ENCODE data around the gene RAI14.

The RAI14 gene

DNA sequence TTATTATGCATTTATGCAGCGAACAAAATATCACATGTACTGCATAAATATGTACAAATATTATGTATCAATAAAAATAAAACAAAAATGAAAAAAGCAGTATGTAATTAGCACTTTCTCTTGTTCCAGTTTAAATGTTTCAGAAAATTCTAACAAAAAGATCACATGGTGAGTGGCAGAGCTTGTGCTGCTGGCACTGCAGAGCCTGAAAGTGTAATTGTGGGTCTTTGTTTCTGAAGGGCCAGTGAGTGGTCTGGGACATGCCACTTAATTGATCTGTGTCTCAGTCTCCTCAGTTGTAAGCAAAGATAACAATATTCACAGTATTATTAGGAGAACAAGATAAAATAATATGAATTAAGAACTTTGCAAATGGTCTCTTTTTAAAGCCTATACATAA lies 39.5 kb upstream of the RAI14 start:
- DNase-seq (ENCODE audit: low spot score), result no peak
- TF ChIP-seq, protein P1, sequence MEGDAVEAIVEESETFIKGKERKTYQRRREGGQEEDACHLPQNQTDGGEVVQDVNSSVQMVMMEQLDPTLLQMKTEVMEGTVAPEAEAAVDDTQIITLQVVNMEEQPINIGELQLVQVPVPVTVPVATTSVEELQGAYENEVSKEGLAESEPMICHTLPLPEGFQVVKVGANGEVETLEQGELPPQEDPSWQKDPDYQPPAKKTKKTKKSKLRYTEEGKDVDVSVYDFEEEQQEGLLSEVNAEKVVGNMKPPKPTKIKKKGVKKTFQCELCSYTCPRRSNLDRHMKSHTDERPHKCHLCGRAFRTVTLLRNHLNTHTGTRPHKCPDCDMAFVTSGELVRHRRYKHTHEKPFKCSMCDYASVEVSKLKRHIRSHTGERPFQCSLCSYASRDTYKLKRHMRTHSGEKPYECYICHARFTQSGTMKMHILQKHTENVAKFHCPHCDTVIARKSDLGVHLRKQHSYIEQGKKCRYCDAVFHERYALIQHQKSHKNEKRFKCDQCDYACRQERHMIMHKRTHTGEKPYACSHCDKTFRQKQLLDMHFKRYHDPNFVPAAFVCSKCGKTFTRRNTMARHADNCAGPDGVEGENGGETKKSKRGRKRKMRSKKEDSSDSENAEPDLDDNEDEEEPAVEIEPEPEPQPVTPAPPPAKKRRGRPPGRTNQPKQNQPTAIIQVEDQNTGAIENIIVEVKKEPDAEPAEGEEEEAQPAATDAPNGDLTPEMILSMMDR (IDR thresholded peaks at IDR 0.05), result no peak
- Histone ChIP-seq H3K4me3 (no peak overlapping the region), H3K27ac (no peak overlapping the region)

DNA sequence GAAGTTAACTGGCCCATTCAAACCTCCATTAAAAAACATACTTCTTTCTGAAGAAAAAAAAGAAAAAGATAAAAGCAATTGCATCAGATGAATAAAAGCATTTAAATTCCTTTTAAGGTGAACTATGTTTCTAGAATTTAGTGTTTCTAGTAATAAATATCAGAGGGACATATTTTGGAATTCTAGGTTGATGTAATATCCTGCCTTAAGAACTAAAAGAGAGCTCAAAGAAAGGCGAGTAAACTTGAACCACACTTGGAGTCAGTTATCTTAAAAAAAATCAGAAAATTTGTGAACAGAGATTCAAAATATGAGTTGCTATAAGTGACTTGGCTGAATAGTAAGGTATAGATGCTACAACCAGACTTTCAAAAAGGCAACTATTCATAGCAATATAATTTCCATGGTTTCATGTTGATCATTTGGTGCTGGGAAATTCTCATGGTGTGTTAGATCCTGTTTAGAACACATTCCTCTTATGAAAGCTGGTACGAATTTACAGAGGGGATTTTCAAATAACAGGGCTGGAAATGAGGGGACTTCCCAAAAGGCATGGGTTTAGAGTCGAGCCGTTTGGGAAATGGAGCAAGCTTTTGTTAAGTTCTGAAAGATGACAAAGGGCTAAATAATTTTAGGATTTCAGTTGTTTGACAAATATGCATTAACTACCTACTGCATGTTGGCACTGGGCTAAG lies 37.6 kb upstream of the RAI14 start:
- no peak overlapping the region for H3K27ac ChIP-seq
- H3K4me3 ChIP-seq, result no peak overlapping the region
- TF ChIP-seq, protein P1 (IDR thresholded peaks at IDR 0.05), result no peak
- no peak for DNase-seq (ENCODE audit: low spot score)

DNA sequence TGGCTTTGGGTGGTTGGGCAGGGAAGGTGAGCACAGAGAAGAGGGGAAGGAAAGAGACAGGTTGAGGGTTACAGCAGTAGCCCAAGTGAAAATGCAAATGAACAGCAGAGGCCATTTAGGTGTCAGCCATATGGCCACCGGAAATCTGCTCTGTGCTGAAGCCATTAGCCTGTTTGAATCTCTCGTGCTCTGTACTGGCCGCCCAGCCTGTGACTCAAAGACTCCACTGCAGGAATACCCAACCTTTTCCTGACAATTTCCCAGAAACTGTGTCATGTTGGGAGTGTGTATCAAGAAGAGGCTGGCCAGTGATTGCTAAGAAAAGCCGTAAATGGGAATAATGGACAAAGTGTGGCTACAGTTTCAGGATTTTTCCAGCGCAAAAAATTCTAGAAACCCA lies 35.9 kb upstream of the RAI14 start:
- H3K27ac ChIP-seq, result no peak overlapping the region
- DNase-seq (ENCODE audit: low spot score), result no peak
- H3K4me3 ChIP-seq, result no peak overlapping the region
- TF ChIP-seq, protein P1 (IDR thresholded peaks at IDR 0.05), result no peak

DNA sequence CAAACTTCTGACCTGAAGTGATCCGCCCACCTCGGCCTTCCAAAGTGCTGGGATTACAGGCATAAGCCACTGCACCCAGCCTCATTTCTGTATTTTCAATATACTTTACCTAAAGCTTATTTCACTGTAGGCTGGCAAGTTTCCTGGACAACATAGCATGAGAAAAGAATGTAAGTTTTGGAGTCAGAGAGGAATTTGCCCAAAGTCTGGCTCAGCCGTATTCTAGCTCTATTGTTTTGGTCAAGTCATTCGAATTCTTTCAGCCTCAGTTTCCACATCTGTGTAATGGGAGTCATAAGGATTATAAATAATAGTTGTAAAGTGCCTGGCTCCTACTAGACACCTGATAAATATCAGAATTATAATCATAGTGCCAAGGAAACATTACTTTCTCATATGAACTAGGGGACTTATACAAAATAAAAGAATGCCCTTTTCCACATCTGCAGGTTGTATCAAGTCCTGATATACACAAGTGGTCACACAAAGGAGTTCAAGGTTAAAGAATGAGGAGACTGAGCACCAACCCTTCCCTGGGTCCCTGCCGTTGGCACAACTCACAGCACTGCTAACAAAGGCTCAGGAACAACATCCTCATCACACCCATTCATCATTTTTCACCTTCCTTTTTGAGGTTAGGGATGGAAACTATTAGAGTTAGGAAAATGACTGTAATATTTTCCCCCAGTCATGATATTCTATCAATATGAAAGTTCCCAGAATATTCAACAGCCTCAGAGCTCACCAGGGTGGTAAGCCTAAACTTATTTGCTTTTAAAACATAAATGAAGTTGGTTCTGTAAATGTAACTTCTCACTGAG lies 34.6 kb upstream of the RAI14 start:
- TF ChIP-seq, protein P1 (IDR thresholded peaks at IDR 0.05), result no peak
- Histone ChIP-seq H3K27ac (peak overlapping the region; percentile 18 to 45), H3K4me3 (no peak overlapping the region)
- DNase-seq (ENCODE audit: low spot score), result no peak

DNA sequence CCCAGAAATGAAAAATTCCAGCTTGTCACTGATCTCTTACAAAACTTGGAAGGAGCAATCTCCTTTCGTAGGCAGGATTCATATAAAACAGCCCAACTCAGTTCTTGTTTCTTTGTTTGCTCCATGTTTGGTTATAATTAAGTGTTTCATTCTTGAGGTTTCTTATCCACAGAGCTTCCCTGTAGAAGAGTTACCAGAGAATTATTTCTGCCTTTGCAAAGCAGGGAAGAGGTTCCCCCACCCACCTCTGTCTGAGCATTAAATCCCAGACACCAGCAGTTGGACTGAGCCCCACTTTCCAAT lies 34.1 kb upstream of the RAI14 start:
- DNase-seq (ENCODE audit: low spot score), result no peak

DNA sequence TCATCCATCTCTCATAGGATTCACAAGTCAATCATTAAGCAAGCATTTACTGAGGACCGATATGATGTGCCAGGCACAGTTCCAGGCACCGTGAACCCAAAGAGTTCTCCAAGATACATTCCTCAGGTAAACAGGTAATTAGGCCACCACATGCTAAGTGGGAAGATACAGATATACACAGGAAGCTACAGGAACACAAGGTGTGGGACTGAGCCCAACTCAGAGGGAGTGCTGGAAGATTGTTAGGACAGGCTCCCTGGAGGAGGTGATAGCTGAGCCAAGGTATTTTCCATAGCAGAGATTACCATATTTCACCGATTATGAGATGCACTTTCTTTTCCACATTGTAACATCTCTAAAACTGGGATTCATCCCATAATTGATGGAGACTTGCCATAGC lies 31.4 kb upstream of the RAI14 start:
- H3K4me3 ChIP-seq, result no peak overlapping the region
- no peak for DNase-seq (ENCODE audit: low spot score)
- H3K27ac ChIP-seq, result no peak overlapping the region
- TF ChIP-seq, protein P1 (IDR thresholded peaks at IDR 0.05), result no peak

More for the DNA sequence above, 34.1 kb upstream of the RAI14 start:
- TF ChIP-seq, protein P1 (IDR thresholded peaks at IDR 0.05), result no peak
- Histone ChIP-seq H3K4me3 (no peak overlapping the region), H3K27ac (peak overlapping the region; percentile 18 to 45)

DNA sequence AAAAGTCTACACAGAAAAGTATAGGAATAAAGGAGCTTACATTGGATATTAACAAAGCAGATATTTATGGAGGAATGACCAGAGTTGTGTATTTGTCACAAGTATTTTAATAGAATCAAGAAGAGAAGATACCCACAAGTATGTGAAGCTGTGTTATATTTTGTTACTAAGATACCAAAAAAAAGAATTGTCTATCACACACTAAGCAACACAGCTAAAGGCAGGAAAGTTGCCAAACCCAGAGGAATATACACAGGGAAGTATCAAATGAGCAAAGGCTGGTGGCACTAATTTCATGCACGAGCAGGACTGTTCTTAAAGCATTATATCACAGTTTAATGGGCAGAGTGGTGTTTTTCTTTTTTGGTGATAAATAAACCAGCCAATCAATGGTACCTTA lies 30.9 kb upstream of the RAI14 start:
- DNase-seq (ENCODE audit: low spot score), result no peak
- Histone ChIP-seq H3K4me3 (no peak overlapping the region), H3K27ac (no peak overlapping the region)
- TF ChIP-seq, protein P1 (IDR thresholded peaks at IDR 0.05), result no peak

All from coronary artery (tissue), 2 donors.